Liver (tissue), 9 donors: Measurements from ENCODE around the gene KIZ. TPM values are rescaled to one million over a fixed set of nuclear protein-coding genes. Genes with fewer than 3 reads are reported as not detected.

ENCODE experiments used
- DNase-seq: peaks from one replicate; pipeline ENCODE4 v3.0.0-alpha.2; 2017; ENCODE audit warnings: low spot score
- H3K27ac ChIP-seq, 2 donors: one replicate each; pipeline ENCODE4 v1.7.0; 2013; ENCODE audit warnings: inconsistent platforms in 2 of 2, low read length in 2 of 2, control low read depth in 1 of 2, low read depth in 1 of 2, mild to moderate bottlenecking in 1 of 2
- H3K27me3 ChIP-seq, 4 donors: one replicate each; pipeline versions ENCODE4 v1.6.1 to v1.7.0; 2013; ENCODE audit warnings: low read length in 3 of 4, inconsistent platforms in 1 of 4, mild to moderate bottlenecking in 1 of 4, moderate library complexity in 1 of 4; ENCODE audit not compliant: control insufficient read depth in 4 of 4, insufficient read depth in 4 of 4
- H3K36me3 ChIP-seq, 4 donors: one replicate each; pipeline versions ENCODE4 v1.6.1 to v1.7.0; 2013; ENCODE audit warnings: low read length in 3 of 4, mild to moderate bottlenecking in 3 of 4, low read depth in 1 of 4, moderate library complexity in 1 of 4; ENCODE audit not compliant: control insufficient read depth in 4 of 4, insufficient read depth in 3 of 4
- H3K4me1 ChIP-seq, 4 donors: one replicate each; pipeline versions ENCODE4 v1.6.1 to v1.7.0; 2013; ENCODE audit warnings: low read length in 3 of 4, mild to moderate bottlenecking in 3 of 4, moderate library complexity in 1 of 4; ENCODE audit not compliant: control insufficient read depth in 4 of 4, insufficient read depth in 4 of 4
- H3K4me3 ChIP-seq, 3 donors: one replicate each; pipeline versions ENCODE4 v1.6.1 to v1.7.0; 2013; ENCODE audit warnings: low read length in 3 of 3, control low read depth in 1 of 3, low read depth in 1 of 3, mild to moderate bottlenecking in 1 of 3
- H3K9ac ChIP-seq, 2 donors: one replicate each; pipeline ENCODE4 v1.7.0; 2013; ENCODE audit warnings: low read length in 2 of 2, mild to moderate bottlenecking in 2 of 2, moderate library complexity in 2 of 2, control low read depth in 1 of 2, low read depth in 1 of 2
- H3K9me3 ChIP-seq, 4 donors: one replicate each; pipeline versions ENCODE4 v1.6.1 to v1.7.0; 2013; ENCODE audit warnings: low read length in 3 of 4; ENCODE audit not compliant: control insufficient read depth in 4 of 4
- FOXA1 ChIP-seq: IDR thresholded peaks from 2 replicates; pipeline ENCODE4 v1.6.1; 2016; ENCODE audit warnings: antibody characterized with exemption
- FOXA2 ChIP-seq: IDR thresholded peaks from 2 replicates; pipeline ENCODE4 v1.6.1; 2016; ENCODE audit warnings: antibody characterized with exemption
- GABPA ChIP-seq, 2 donors: IDR thresholded peaks in 1 of 2; conservative IDR thresholded peaks in 1 of 2; 2 replicates each; pipeline ENCODE4 v1.6.1; 2016; ENCODE audit warnings: antibody characterized with exemption in 2 of 2, mild to moderate bottlenecking in 1 of 2, moderate library complexity in 1 of 2
- HNF4A ChIP-seq, 2 donors: conservative IDR thresholded peaks; 2 replicates each; pipeline ENCODE4 v1.6.1; 2016; ENCODE audit warnings: antibody characterized with exemption in 2 of 2, mild to moderate bottlenecking in 2 of 2
- HNF4G ChIP-seq: IDR thresholded peaks from 2 replicates; pipeline ENCODE4 v1.6.1; 2016; ENCODE audit warnings: antibody characterized with exemption
- JUND ChIP-seq, 2 donors: IDR thresholded peaks; 2 replicates each; pipeline ENCODE4 v1.6.1; 2016; ENCODE audit warnings: antibody characterized with exemption in 2 of 2
- NR2F2 ChIP-seq: IDR thresholded peaks from 2 replicates; pipeline ENCODE4 v1.6.1; 2016; ENCODE audit warnings: antibody characterized with exemption
- RAD21 ChIP-seq, 2 donors: IDR thresholded peaks; 2 replicates each; pipeline ENCODE4 v1.6.1; 2016; ENCODE audit warnings: antibody characterized with exemption in 2 of 2, mild to moderate bottlenecking in 2 of 2
- RXRA ChIP-seq, 2 donors: IDR thresholded peaks; 2 replicates each; pipeline ENCODE4 v1.6.1; 2017 to 2018; ENCODE audit warnings: antibody characterized with exemption in 2 of 2, mild to moderate bottlenecking in 1 of 2
- SP1 ChIP-seq: IDR thresholded peaks from 2 replicates; pipeline ENCODE4 v1.6.1; 2018; ENCODE audit warnings: antibody characterized with exemption, mild to moderate bottlenecking
- TAF1 ChIP-seq: conservative IDR thresholded peaks from 2 replicates; pipeline ENCODE4 v1.6.1; 2016; ENCODE audit warnings: antibody characterized with exemption, mild to moderate bottlenecking
- YY1 ChIP-seq: IDR thresholded peaks from 2 replicates; pipeline ENCODE4 v1.6.1; 2016; ENCODE audit warnings: antibody characterized with exemption, mild to moderate bottlenecking
- WGBS: extraction: QIAGEN DNeasy Blood & Tissue Kit; methylation state at CpG from one replicate; pipeline ENCODE4 v1.1.7; 2013; 5-methylcytosine and 5-hydroxymethylcytosine counted together
- polyA plus RNA-seq, 2 donors: library from polyadenylated mRNA; stranded (reverse) in 1 of 2; unstranded in 1 of 2; fragments of 200-250 nt in 1 of 2; fragments of >200 nt in 1 of 2; fragmentation: Nextera tagmentation in 1 of 2; extraction: Ambion mirVana in 1 of 2; gene quantifications; one replicate each; pipeline versions ENCODE4 v1.2.1 to v1.2.3, GENCODE V29; 2013 to 2015
- total RNA-seq, 2 donors: library from RNA; depleted of rRNA; stranded (reverse); fragments of >200 nt; gene quantifications; one replicate each; pipeline ENCODE4 v1.2.3, GENCODE V29; 2014
- TF ChIP-seq, protein P1 (sequence below): IDR thresholded peaks from 2 replicates; pipeline ENCODE4 v1.6.1; 2016; ENCODE audit warnings: antibody characterized with exemption
- TF ChIP-seq, protein P2 (sequence below): IDR thresholded peaks from 2 replicates; pipeline ENCODE4 v1.6.1; 2016; ENCODE audit warnings: antibody characterized with exemption, mild to moderate bottlenecking
- TF ChIP-seq, protein P3 (sequence below): IDR thresholded peaks from 2 replicates; pipeline ENCODE4 v1.6.1; 2016; ENCODE audit warnings: antibody characterized with exemption
- TF ChIP-seq, protein P4 (sequence below): IDR thresholded peaks from 2 replicates; pipeline ENCODE4 v1.6.1; 2016; ENCODE audit warnings: antibody characterized with exemption
- donor health status: healthy.
- donor health status: healthy.
- donor health status: healthy.
- donor health status: healthy.
- donor health status: healthy.

Gene KIZ
- total and polyA plus RNA-seq, 4 donors, result 3.0 to 9.5 (median 5.2) TPM

DNA sequence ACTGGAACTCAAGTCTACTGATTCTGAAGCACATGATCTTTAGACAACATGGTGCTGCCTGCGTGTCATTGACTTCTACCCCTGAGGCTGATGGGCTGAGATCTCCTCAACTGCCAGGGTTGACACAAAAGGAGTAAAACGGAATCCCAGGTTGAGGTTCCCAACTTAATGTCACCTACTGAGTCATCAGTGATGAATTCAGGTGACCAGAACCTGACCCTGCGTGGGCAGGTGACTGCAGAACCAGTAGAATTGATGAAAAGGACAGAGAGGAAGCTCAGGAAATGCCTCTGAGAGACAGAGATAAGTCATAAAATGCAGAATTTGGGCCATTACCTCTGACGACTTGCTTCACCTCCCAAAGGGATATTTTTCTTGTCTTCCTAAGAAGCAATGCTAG is 7.7 kb upstream of the KIZ start:
- no peak for DNase-seq
- H3K27me3 ChIP-seq, result peaks cover 0 to 2% (median 0%) of the 10 kb centered on the region in 4 donors
- no peak overlapping the region for H3K27ac ChIP-seq
- WGBS, result 69% methylated on average over 4 of the region's 4 CpGs
- no peaks in the 10 kb centered on the region for H3K9me3 ChIP-seq
- H3K4me3 ChIP-seq, result no peak overlapping the region
- H3K36me3 ChIP-seq, result no peaks in the 10 kb centered on the region
- H3K9ac ChIP-seq, result no peak overlapping the region
- TF ChIP-seq GABPA (IDR thresholded peaks at IDR 0.05 in 1 of 2, conservative IDR thresholded peaks at IDR 0.05 in 1 of 2), result no peak
- no peak for TF ChIP-seq FOXA1
- TF ChIP-seq HNF4A (conservative IDR thresholded peaks at IDR 0.05), result no peak
- TF ChIP-seq YY1, result no peak
- TF ChIP-seq, protein P1, sequence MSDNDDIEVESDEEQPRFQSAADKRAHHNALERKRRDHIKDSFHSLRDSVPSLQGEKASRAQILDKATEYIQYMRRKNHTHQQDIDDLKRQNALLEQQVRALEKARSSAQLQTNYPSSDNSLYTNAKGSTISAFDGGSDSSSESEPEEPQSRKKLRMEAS, result no peak
- no peak for TF ChIP-seq RAD21 (IDR thresholded peaks at IDR 0.05)
- TF ChIP-seq JUND (IDR thresholded peaks at IDR 0.05), result no peak
- no peak for TF ChIP-seq NR2F2
- no peaks in the 10 kb centered on the region for H3K4me1 ChIP-seq

DNA sequence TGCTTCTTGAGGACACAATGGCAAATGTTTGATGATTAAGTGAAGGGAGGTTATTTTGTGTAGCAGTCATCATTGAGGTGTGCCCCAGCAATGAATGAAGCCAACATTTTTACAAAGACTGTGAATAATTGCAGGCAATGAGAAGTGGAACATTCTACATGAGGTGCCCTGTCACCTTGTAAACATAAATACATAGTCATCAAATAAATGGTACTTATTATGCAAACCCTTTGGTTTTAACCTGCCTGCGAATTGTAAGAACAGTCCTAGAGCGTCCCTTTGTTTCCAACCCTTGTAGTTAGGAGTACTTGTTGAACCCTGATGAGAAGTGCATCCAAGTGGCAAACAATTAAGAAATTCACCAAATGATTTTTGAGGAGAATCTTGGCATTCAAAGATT is 7.1 kb upstream of the KIZ start:
- Histone ChIP-seq H3K4me3 (no peak overlapping the region), H3K9me3 (no peaks in the 10 kb centered on the region), H3K36me3 (no peaks in the 10 kb centered on the region), H3K27me3 (peaks cover 0 to 2% (median 0%) of the 10 kb centered on the region in 4 donors), H3K9ac (no peak overlapping the region), H3K4me1 (no peaks in the 10 kb centered on the region), H3K27ac (no peak overlapping the region)
- TF ChIP-seq, protein P2, sequence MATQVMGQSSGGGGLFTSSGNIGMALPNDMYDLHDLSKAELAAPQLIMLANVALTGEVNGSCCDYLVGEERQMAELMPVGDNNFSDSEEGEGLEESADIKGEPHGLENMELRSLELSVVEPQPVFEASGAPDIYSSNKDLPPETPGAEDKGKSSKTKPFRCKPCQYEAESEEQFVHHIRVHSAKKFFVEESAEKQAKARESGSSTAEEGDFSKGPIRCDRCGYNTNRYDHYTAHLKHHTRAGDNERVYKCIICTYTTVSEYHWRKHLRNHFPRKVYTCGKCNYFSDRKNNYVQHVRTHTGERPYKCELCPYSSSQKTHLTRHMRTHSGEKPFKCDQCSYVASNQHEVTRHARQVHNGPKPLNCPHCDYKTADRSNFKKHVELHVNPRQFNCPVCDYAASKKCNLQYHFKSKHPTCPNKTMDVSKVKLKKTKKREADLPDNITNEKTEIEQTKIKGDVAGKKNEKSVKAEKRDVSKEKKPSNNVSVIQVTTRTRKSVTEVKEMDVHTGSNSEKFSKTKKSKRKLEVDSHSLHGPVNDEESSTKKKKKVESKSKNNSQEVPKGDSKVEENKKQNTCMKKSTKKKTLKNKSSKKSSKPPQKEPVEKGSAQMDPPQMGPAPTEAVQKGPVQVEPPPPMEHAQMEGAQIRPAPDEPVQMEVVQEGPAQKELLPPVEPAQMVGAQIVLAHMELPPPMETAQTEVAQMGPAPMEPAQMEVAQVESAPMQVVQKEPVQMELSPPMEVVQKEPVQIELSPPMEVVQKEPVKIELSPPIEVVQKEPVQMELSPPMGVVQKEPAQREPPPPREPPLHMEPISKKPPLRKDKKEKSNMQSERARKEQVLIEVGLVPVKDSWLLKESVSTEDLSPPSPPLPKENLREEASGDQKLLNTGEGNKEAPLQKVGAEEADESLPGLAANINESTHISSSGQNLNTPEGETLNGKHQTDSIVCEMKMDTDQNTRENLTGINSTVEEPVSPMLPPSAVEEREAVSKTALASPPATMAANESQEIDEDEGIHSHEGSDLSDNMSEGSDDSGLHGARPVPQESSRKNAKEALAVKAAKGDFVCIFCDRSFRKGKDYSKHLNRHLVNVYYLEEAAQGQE, result no peak
- TF ChIP-seq RAD21 (IDR thresholded peaks at IDR 0.05) (no peak), RXRA (IDR thresholded peaks at IDR 0.05) (no peak)
- WGBS, result 90% methylated on average over 2 of the region's 2 CpGs
- DNase-seq, result no peak

DNA sequence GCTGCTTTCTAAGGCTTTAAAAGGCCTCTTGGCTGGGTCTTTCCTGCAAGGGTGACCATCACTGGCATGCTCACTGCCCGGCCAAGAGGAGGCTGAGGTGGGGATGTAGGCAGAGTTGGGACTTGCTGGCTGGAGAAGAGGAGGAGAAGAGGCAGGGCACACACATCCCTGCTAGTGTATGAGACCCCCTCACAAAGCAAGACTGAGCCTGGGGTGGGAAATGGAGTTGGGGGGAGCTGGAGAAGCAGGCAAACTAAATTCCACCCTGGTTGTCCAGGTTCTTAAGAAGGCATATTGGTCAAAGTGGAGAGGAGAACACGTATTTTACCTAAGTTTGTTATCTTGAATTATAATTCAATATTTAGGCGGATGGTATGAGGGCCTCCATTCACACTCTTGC is 1.7 kb upstream of the KIZ start:
- H3K4me1 ChIP-seq, result peaks cover 0 to 11% (median 7%) of the 10 kb centered on the region in 4 donors
- H3K9ac ChIP-seq, result no peak overlapping the region
- no peaks in the 10 kb centered on the region for H3K36me3 ChIP-seq
- H3K9me3 ChIP-seq, result no peaks in the 10 kb centered on the region
- WGBS, result 96% methylated on average over 3 of the region's 3 CpGs
- DNase-seq, result no peak
- no peak overlapping the region for H3K4me3 ChIP-seq
- no peaks in the 10 kb centered on the region for H3K27me3 ChIP-seq
- H3K27ac ChIP-seq, result no peak overlapping the region
- no peak for TF ChIP-seq HNF4G
- TF ChIP-seq JUND (IDR thresholded peaks at IDR 0.05), result no peak
- TF ChIP-seq NR2F2, result no peak
- no peak for TF ChIP-seq TAF1
- TF ChIP-seq FOXA1, result no peak
- TF ChIP-seq, protein P1, result no peak
- TF ChIP-seq RXRA (IDR thresholded peaks at IDR 0.05), result no peak
- TF ChIP-seq FOXA2, result no peak
- TF ChIP-seq, protein P3, sequence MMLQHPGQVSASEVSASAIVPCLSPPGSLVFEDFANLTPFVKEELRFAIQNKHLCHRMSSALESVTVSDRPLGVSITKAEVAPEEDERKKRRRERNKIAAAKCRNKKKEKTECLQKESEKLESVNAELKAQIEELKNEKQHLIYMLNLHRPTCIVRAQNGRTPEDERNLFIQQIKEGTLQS, result no peak
- TF ChIP-seq GABPA (IDR thresholded peaks at IDR 0.05 in 1 of 2, conservative IDR thresholded peaks at IDR 0.05 in 1 of 2), result no peak
- TF ChIP-seq SP1, result no peak
- no peak for TF ChIP-seq HNF4A (conservative IDR thresholded peaks at IDR 0.05)
- TF ChIP-seq, protein P2, result no peak
- TF ChIP-seq YY1, result no peak
- TF ChIP-seq RAD21 (IDR thresholded peaks at IDR 0.05), result no peak
- TF ChIP-seq, protein P4, sequence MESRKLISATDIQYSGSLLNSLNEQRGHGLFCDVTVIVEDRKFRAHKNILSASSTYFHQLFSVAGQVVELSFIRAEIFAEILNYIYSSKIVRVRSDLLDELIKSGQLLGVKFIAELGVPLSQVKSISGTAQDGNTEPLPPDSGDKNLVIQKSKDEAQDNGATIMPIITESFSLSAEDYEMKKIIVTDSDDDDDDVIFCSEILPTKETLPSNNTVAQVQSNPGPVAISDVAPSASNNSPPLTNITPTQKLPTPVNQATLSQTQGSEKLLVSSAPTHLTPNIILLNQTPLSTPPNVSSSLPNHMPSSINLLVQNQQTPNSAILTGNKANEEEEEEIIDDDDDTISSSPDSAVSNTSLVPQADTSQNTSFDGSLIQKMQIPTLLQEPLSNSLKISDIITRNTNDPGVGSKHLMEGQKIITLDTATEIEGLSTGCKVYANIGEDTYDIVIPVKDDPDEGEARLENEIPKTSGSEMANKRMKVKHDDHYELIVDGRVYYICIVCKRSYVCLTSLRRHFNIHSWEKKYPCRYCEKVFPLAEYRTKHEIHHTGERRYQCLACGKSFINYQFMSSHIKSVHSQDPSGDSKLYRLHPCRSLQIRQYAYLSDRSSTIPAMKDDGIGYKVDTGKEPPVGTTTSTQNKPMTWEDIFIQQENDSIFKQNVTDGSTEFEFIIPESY, result no peak
